GM18873 (cell line): ENCODE results near the gene OPN1LW.
"Not testable (repeated sequence)": the region's sequence is repeated elsewhere in the genome, so short reads cannot be mapped to it uniquely, and the experiment has no call there.

Experiments
- ATAC-seq: cut with Tn5 transposase; IDR thresholded peaks from one replicate; pipeline ENCODE4 v1.9.1; 2021; ENCODE audit warnings: mild to moderate bottlenecking, moderate library complexity, moderate number of reproducible peaks; ENCODE audit not compliant: unreplicated experiment, low FRiP score

The OPN1LW gene

GRCh38 chrX:154196466-154196865 lies 52.4 kb downstream of the OPN1LW start:
- ATAC-seq: not testable (repeated sequence)
